Lower leg skin (tissue), 4 donors: ENCODE results near the gene AQP2. TPM values are rescaled to one million over a fixed set of nuclear protein-coding genes. Genes with fewer than 3 reads are reported as not detected.

Experiments used
- DNase-seq, 2 donors: peaks; one replicate each; pipeline ENCODE4 v3.0.0-alpha.2; 2019; ENCODE audit warnings: low spot score in 2 of 2
- H3K4me3 ChIP-seq: fragments of 200-600 bp; sonication (generic); 2 replicates; pipeline ENCODE4 v1.5.1; 2017; ENCODE audit warnings: mild to moderate bottlenecking, low read depth; ENCODE audit not compliant: poor library complexity, severe bottlenecking
- POLR2A ChIP-seq, 2 donors: fragments of 450-650 bp; IDR thresholded peaks; one replicate each; pipeline ENCODE4 v1.6.1; 2016 to 2017; ENCODE audit warnings: antibody characterized with exemption in 2 of 2, mild to moderate bottlenecking in 1 of 2, moderate library complexity in 1 of 2
- WGBS, 2 donors: methylation state at CpG; one replicate each; pipeline ENCODE4 v1.1.5; 2018; 5-methylcytosine and 5-hydroxymethylcytosine counted together
- intact Hi-C: fragments of 100-400 bp; cut with DNase I; formaldehyde crosslinking; loops from one replicate; pipeline ENCODE4 v1.15.0; 2023; ENCODE audit warnings: low total_unique reads
- total RNA-seq, 4 donors: library from RNA; depleted of rRNA; stranded (reverse); fragments of >200 nt; gene quantifications; one replicate each; pipeline ENCODE4 v1.1.0, GENCODE V29; 2016
- TF ChIP-seq, protein P1 (sequence below), 3 donors: fragments of 450-650 bp; IDR thresholded peaks; one replicate each; pipeline ENCODE4 v1.5.1; 2016; ENCODE audit warnings: antibody characterized with exemption in 3 of 3, mild to moderate bottlenecking in 3 of 3, moderate library complexity in 2 of 3

AQP2 gene
- total RNA-seq = under 1 TPM in 1 of 4 donors, not detected in 3; 0.36 TPM

DNA sequence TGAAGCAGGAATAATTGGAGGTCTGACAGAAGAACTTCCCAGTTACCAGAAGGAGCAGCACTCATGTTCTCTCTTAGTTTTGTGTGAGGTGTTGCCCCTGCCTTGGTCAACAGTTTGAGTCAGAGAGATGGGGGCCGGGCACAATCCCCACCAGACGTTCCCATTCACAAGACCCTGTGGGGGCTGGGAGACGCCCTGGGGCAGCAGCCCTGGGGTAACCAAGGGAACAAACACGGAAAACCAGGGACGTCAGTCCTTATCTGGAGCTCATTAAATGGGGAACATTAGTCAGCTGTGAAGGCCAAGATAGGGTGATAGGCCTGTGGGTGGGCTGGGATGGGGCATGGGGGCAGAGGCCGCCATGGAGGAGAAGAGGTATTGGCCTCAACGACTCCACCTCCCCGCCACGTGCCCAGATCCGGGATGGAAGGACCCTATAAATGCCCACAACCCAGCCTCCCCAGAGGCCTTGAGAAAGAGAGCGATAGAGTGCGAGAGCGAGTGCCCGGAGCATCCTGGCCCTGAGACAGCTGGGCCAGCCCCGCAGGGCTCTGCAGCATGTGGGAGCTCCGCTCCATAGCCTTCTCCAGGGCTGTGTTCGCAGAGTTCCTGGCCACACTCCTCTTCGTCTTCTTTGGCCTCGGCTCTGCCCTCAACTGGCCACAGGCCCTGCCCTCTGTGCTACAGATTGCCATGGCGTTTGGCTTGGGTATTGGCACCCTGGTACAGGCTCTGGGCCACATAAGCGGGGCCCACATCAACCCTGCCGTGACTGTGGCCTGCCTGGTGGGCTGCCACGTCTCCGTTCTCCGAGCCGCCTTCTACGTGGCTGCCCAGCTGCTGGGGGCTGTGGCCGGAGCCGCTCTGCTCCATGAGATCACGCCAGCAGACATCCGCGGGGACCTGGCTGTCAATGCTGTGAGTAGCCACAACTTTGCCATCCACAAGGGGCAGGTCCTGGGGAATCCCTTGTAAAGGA is at the start of gene AQP2:
Gene AQP2, plus strand, starts transcription at position 465 of the 979 bp plus-strand sequence. Its CDS starts 94 bp downstream, at position 559.
- intact Hi-C loops = no loop called here
- no peak within 1 kb of the TSS for H3K4me3 ChIP-seq
- WGBS, 2 donors = 85 to 91% methylated on average over 32 of the region's 32 CpGs
- DNase-seq = no peak
- TF ChIP-seq, protein P1, sequence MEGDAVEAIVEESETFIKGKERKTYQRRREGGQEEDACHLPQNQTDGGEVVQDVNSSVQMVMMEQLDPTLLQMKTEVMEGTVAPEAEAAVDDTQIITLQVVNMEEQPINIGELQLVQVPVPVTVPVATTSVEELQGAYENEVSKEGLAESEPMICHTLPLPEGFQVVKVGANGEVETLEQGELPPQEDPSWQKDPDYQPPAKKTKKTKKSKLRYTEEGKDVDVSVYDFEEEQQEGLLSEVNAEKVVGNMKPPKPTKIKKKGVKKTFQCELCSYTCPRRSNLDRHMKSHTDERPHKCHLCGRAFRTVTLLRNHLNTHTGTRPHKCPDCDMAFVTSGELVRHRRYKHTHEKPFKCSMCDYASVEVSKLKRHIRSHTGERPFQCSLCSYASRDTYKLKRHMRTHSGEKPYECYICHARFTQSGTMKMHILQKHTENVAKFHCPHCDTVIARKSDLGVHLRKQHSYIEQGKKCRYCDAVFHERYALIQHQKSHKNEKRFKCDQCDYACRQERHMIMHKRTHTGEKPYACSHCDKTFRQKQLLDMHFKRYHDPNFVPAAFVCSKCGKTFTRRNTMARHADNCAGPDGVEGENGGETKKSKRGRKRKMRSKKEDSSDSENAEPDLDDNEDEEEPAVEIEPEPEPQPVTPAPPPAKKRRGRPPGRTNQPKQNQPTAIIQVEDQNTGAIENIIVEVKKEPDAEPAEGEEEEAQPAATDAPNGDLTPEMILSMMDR (IDR thresholded peaks at IDR 0.05) = no peak
- TF ChIP-seq POLR2A (IDR thresholded peaks at IDR 0.05) = no peak

GRCh38 chr12:49901026-49901425 is 49.5 kb upstream of the AQP2 start:
- H3K4me3 ChIP-seq = no peak overlapping the region
- DNase-seq = no peak
- intact Hi-C loops = no loop called here
- TF ChIP-seq POLR2A (IDR thresholded peaks at IDR 0.05) = no peak
- TF ChIP-seq, protein P1 (IDR thresholded peaks at IDR 0.05) = no peak
- 71 to 80% methylated on average over 4 of the region's 4 CpGs for WGBS, 2 donors

- DNase-seq = no peak
- TF ChIP-seq, protein P1 (IDR thresholded peaks at IDR 0.05) = no peak
- TF ChIP-seq POLR2A (IDR thresholded peaks at IDR 0.05) = no peak
- intact Hi-C loops = no loop called here
- 83 to 88% methylated on average over 5 of the region's 5 CpGs for WGBS, 2 donors
- no peak overlapping the region for H3K4me3 ChIP-seq
Measured at GRCh38 chr12:49901986-49902385, 48.6 kb upstream of the AQP2 start.

- intact Hi-C loops = no loop called here
- no peak for DNase-seq
- TF ChIP-seq, protein P1 (IDR thresholded peaks at IDR 0.05) = no peak
- no peak for TF ChIP-seq POLR2A (IDR thresholded peaks at IDR 0.05)
- 79 to 86% methylated on average over 16 of the region's 16 CpGs for WGBS, 2 donors
- no peak overlapping the region for H3K4me3 ChIP-seq
Measured at GRCh38 chr12:49902399-49903350, 47.9 kb upstream of the AQP2 start.

DNA sequence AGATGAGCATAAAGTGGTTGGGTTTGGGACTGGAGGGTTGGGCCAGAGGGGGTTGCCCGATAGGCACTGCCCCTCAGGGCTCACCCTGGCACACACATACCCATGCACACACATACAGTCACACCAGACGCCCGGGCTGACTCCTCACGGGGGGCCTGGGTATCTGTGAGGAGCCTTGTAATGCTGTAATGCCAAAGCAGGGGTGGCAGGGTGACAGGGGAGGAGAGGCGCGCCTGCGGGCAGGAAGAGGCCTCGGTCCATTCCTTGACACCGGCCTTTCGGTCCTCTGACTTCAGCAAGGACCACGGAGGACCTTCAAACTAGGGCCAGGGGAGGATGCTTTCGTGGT is 47.2 kb upstream of the AQP2 start:
- intact Hi-C loops = no loop called here
- 54 to 68% methylated on average over 10 to 12 of the region's 12 CpGs for WGBS, 2 donors

More for the DNA sequence above, 47.2 kb upstream of the AQP2 start:
- no peak for DNase-seq
- H3K4me3 ChIP-seq = no peak overlapping the region
- TF ChIP-seq, protein P1 (IDR thresholded peaks at IDR 0.05) = no peak
- TF ChIP-seq POLR2A (IDR thresholded peaks at IDR 0.05) = no peak
